ENCODE measurements around the gene RMDN2. TPM values are rescaled to one million over a fixed set of nuclear protein-coding genes. Genes with fewer than 3 reads are reported as not detected.
A peak's percentile ranks its signal among the peaks of the same experiment; 100 is the strongest.

RMDN2 gene
- total and polyA plus RNA-seq, 2 donors: 8.9 to 12.0 TPM

- Histone ChIP-seq H3K4me3 (ENCODE audit: low read length in 2 of 2) (no peak overlapping the region), H3K36me3 (ENCODE audit: control insufficient read depth in 2 of 2, insufficient read depth in 2 of 2, low read length in 1 of 2) (no peaks in the 10 kb centered on the region), H3K9me3 (ENCODE audit: control insufficient read depth in 2 of 2, insufficient read depth in 1 of 2, low read length in 1 of 2) (no peaks in the 10 kb centered on the region), H3K27me3 (ENCODE audit: control insufficient read depth in 2 of 2, insufficient read depth in 1 of 2, low read length in 1 of 2) (no peaks in the 10 kb centered on the region), H3K4me1 (ENCODE audit: control insufficient read depth in 2 of 2, insufficient read depth in 2 of 2, low read length in 2 of 2) (no peaks in the 10 kb centered on the region), H3K27ac (ENCODE audit: low read depth in 1 of 2, low read length in 1 of 2) (no peak overlapping the region)
- DNase-seq (ENCODE audit: low read depth in 6 of 9, low spot score in 9 of 9): no peak
- WGBS: 96% methylated on average over 2 of the region's 2 CpGs
Measured at GRCh38 chr2:37883518-37883917, 41.6 kb upstream of the RMDN2 start.

DNA sequence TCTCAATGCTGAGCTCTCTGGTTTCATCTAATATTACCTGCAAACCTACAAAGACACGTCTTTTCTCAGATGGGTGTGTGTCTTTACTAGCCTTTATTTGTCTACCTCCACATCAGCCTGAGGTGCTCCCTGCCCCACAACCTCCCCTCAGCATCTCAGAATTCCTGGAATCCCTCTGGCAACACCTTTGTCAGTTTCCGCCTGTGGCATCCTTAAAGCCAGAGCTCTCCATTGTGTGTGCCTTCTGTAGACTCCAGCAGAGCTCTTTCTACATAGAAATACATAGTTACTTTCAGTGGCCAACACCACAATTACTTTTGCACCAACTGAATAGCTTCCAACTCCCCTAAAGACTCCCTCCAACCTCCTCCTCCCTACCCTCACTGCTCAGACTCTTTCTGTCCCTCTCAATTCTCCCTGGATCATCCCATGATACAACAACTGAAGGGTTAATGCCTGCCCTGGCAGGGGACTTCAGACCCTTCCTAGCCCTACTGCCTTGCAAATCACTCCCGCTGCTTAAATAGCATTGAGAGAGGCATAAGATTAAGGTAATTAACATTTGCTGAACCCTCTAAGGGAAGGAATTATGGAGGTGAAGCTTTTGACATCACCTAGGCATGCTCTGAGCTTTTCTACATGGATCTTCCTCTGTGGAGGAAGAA is 39.6 kb upstream of the RMDN2 start:
- WGBS: 95% methylated on average over 3 of the region's 3 CpGs
- DNase-seq (ENCODE audit: low read depth in 6 of 9, low spot score in 9 of 9): no peak
- Histone ChIP-seq H3K27me3 (ENCODE audit: control insufficient read depth in 2 of 2, insufficient read depth in 1 of 2, low read length in 1 of 2) (no peaks in the 10 kb centered on the region), H3K36me3 (ENCODE audit: control insufficient read depth in 2 of 2, insufficient read depth in 2 of 2, low read length in 1 of 2) (no peaks in the 10 kb centered on the region), H3K9me3 (ENCODE audit: control insufficient read depth in 2 of 2, insufficient read depth in 1 of 2, low read length in 1 of 2) (no peaks in the 10 kb centered on the region), H3K4me3 (ENCODE audit: low read length in 2 of 2) (no peak overlapping the region), H3K27ac (ENCODE audit: low read depth in 1 of 2, low read length in 1 of 2) (no peak overlapping the region), H3K4me1 (ENCODE audit: control insufficient read depth in 2 of 2, insufficient read depth in 2 of 2, low read length in 2 of 2) (no peaks in the 10 kb centered on the region)

DNA sequence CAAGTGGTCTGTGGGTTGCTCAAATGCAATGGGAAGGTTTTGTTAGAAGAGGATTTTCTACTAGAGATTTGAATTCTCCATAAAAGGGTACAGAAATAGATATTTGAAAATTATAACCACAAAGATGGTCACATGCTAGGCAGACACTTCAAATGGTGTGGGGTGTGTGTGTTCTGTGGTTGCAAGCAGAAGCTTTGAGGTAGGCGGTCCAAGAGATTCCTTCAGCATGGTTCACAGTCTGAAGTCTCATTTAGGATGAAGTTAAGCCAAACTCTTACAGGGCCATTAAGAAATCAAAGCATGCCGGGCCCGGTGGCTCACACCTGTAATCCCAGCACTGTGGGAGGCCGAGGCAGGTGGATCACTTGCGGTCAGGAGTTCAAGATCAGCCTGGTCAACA is 38.3 kb upstream of the RMDN2 start:
- peaks cover 0 to 2% of the 10 kb centered on the region in 2 donors for H3K27me3 ChIP-seq (ENCODE audit: control insufficient read depth in 2 of 2, insufficient read depth in 1 of 2, low read length in 1 of 2)
- DNase-seq (ENCODE audit: low read depth in 6 of 9, low spot score in 9 of 9): no peak
- H3K4me3 ChIP-seq (ENCODE audit: low read length in 2 of 2): no peak overlapping the region
- no peak overlapping the region for H3K27ac ChIP-seq (ENCODE audit: low read depth in 1 of 2, low read length in 1 of 2)
- WGBS: 74% methylated on average over 5 of the region's 5 CpGs
- H3K36me3 ChIP-seq (ENCODE audit: control insufficient read depth in 2 of 2, insufficient read depth in 2 of 2, low read length in 1 of 2): no peaks in the 10 kb centered on the region
- H3K4me1 ChIP-seq (ENCODE audit: control insufficient read depth in 2 of 2, insufficient read depth in 2 of 2, low read length in 2 of 2): peaks cover 0 to 3% of the 10 kb centered on the region in 2 donors
- H3K9me3 ChIP-seq (ENCODE audit: control insufficient read depth in 2 of 2, insufficient read depth in 1 of 2, low read length in 1 of 2): no peaks in the 10 kb centered on the region

- Histone ChIP-seq H3K9me3 (ENCODE audit: control insufficient read depth in 2 of 2, insufficient read depth in 1 of 2, low read length in 1 of 2) (no peaks in the 10 kb centered on the region), H3K4me1 (ENCODE audit: control insufficient read depth in 2 of 2, insufficient read depth in 2 of 2, low read length in 2 of 2) (peaks cover 0 to 5% of the 10 kb centered on the region in 2 donors), H3K27ac (ENCODE audit: low read depth in 1 of 2, low read length in 1 of 2) (no peak overlapping the region), H3K27me3 (ENCODE audit: control insufficient read depth in 2 of 2, insufficient read depth in 1 of 2, low read length in 1 of 2) (peaks cover 0 to 2% of the 10 kb centered on the region in 2 donors), H3K4me3 (ENCODE audit: low read length in 2 of 2) (no peak overlapping the region), H3K36me3 (ENCODE audit: control insufficient read depth in 2 of 2, insufficient read depth in 2 of 2, low read length in 1 of 2) (no peaks in the 10 kb centered on the region)
- 91% methylated on average over 4 of the region's 4 CpGs for WGBS
- DNase-seq (ENCODE audit: low read depth in 6 of 9, low spot score in 9 of 9): no peak
Measured at GRCh38 chr2:37887286-37887685, 37.8 kb upstream of the RMDN2 start.

DNA sequence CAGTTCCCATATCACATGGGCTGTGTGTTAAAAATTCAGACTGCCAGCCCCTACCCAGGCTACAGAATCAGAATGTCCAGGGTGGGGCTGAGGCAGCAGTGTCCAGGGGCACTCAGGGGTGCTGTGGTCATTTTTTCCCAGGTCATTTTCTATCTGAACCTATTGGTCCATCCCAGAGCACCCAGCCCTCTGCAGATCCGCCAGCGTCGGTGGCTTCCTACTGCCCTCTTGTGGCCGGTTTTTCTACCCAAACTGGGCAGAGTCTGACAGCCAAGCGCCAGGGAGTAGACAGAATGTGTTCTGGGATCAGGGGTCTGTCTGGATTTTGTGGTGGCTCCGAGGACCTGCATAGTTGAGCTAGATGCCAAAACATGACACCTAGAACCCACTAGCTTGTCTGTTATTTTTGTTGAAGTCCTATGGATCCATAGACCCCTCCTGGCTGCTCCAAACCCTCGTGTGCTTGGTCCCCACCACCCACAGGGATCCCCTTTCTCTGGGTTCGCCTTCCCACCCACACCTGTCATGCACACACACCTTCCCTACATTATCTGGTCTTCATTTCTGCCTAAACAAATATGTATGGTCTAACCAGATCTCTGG is 34.1 kb upstream of the RMDN2 start:
- Histone ChIP-seq H3K27ac (ENCODE audit: low read depth in 1 of 2, low read length in 1 of 2) (no peak overlapping the region), H3K9me3 (ENCODE audit: control insufficient read depth in 2 of 2, insufficient read depth in 1 of 2, low read length in 1 of 2) (no peaks in the 10 kb centered on the region), H3K4me1 (ENCODE audit: control insufficient read depth in 2 of 2, insufficient read depth in 2 of 2, low read length in 2 of 2) (peaks cover 0 to 8% of the 10 kb centered on the region in 2 donors), H3K27me3 (ENCODE audit: control insufficient read depth in 2 of 2, insufficient read depth in 1 of 2, low read length in 1 of 2) (peaks cover 0 to 2% of the 10 kb centered on the region in 2 donors), H3K36me3 (ENCODE audit: control insufficient read depth in 2 of 2, insufficient read depth in 2 of 2, low read length in 1 of 2) (no peaks in the 10 kb centered on the region), H3K4me3 (ENCODE audit: low read length in 2 of 2) (no peak overlapping the region)
- peak in 8 of 9 donors; percentile 30 to 67 (median 48) for DNase-seq (ENCODE audit: low read depth in 6 of 9, low spot score in 9 of 9)
- 28% methylated on average over 8 of the region's 8 CpGs for WGBS

DNA sequence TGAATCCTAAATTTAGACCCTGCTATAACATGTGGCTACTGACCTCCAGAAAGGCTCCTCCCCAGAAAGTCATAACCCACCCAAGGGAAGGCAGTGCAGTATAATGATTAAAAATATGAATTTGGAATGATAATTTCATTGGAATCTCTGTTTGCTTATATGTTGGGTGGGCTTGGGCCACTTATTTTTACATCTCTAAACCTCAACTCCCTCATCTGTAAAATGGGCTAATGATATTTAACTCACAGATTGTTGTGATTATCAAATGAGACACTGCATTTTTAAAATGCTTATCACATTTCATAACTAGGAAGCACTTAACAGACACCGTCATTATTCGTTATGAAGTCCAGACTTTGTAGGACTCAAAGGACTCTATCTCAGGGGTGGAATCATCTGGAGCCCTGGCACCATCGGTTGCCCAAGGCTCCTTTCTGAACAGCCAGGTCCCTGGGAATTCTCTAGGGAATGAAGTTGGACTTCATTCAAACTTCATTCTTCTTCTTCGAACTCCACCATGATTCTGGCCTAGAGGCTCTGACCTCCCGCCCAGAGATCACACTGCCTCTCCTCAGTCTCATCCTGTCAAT is 33.1 kb upstream of the RMDN2 start:
- WGBS: 54% methylated on average over 5 of the region's 5 CpGs
- no peaks in the 10 kb centered on the region for H3K9me3 ChIP-seq (ENCODE audit: control insufficient read depth in 2 of 2, insufficient read depth in 1 of 2, low read length in 1 of 2)
- peaks cover 0 to 2% of the 10 kb centered on the region in 2 donors for H3K27me3 ChIP-seq (ENCODE audit: control insufficient read depth in 2 of 2, insufficient read depth in 1 of 2, low read length in 1 of 2)
- no peak overlapping the region for H3K27ac ChIP-seq (ENCODE audit: low read depth in 1 of 2, low read length in 1 of 2)
- H3K4me3 ChIP-seq (ENCODE audit: low read length in 2 of 2): no peak overlapping the region
- no peaks in the 10 kb centered on the region for H3K36me3 ChIP-seq (ENCODE audit: control insufficient read depth in 2 of 2, insufficient read depth in 2 of 2, low read length in 1 of 2)
- no peak for DNase-seq (ENCODE audit: low read depth in 6 of 9, low spot score in 9 of 9)
- peaks cover 0 to 8% of the 10 kb centered on the region in 2 donors for H3K4me1 ChIP-seq (ENCODE audit: control insufficient read depth in 2 of 2, insufficient read depth in 2 of 2, low read length in 2 of 2)

GRCh38 chr2:37892436-37893114 is 32.5 kb upstream of the RMDN2 start:
- H3K36me3 ChIP-seq (ENCODE audit: control insufficient read depth in 2 of 2, insufficient read depth in 2 of 2, low read length in 1 of 2): no peaks in the 10 kb centered on the region
- 8% methylated on average over 7 of the region's 7 CpGs for WGBS
- no peaks in the 10 kb centered on the region for H3K9me3 ChIP-seq (ENCODE audit: control insufficient read depth in 2 of 2, insufficient read depth in 1 of 2, low read length in 1 of 2)
- H3K4me3 ChIP-seq (ENCODE audit: low read length in 2 of 2): no peak overlapping the region
- peaks cover 0 to 2% of the 10 kb centered on the region in 2 donors for H3K27me3 ChIP-seq (ENCODE audit: control insufficient read depth in 2 of 2, insufficient read depth in 1 of 2, low read length in 1 of 2)
- peaks cover 0 to 8% of the 10 kb centered on the region in 2 donors for H3K4me1 ChIP-seq (ENCODE audit: control insufficient read depth in 2 of 2, insufficient read depth in 2 of 2, low read length in 2 of 2)
- peak in 3 of 9 donors; percentile 16 to 49 (median 24) for DNase-seq (ENCODE audit: low read depth in 6 of 9, low spot score in 9 of 9)
- no peak overlapping the region for H3K27ac ChIP-seq (ENCODE audit: low read depth in 1 of 2, low read length in 1 of 2)

- H3K4me3 ChIP-seq (ENCODE audit: low read length in 2 of 2): no peak overlapping the region
- no peak overlapping the region for H3K27ac ChIP-seq (ENCODE audit: low read depth in 1 of 2, low read length in 1 of 2)
- 98% methylated on average over 1 of the region's 1 CpG for WGBS
- H3K4me1 ChIP-seq (ENCODE audit: control insufficient read depth in 2 of 2, insufficient read depth in 2 of 2, low read length in 2 of 2): peaks cover 0 to 8% of the 10 kb centered on the region in 2 donors
- H3K36me3 ChIP-seq (ENCODE audit: control insufficient read depth in 2 of 2, insufficient read depth in 2 of 2, low read length in 1 of 2): no peaks in the 10 kb centered on the region
- no peak for DNase-seq (ENCODE audit: low read depth in 6 of 9, low spot score in 9 of 9)
- H3K9me3 ChIP-seq (ENCODE audit: control insufficient read depth in 2 of 2, insufficient read depth in 1 of 2, low read length in 1 of 2): no peaks in the 10 kb centered on the region
- H3K27me3 ChIP-seq (ENCODE audit: control insufficient read depth in 2 of 2, insufficient read depth in 1 of 2, low read length in 1 of 2): peaks cover 0 to 2% of the 10 kb centered on the region in 2 donors
Measured at GRCh38 chr2:37893327-37893726, 31.8 kb upstream of the RMDN2 start.

GRCh38 chr2:37894047-37894446 is 31.0 kb upstream of the RMDN2 start:
- 91% methylated on average over 7 of the region's 7 CpGs for WGBS
- H3K4me1 ChIP-seq (ENCODE audit: control insufficient read depth in 2 of 2, insufficient read depth in 2 of 2, low read length in 2 of 2): peaks cover 0 to 8% of the 10 kb centered on the region in 2 donors
- DNase-seq (ENCODE audit: low read depth in 6 of 9, low spot score in 9 of 9): no peak
- H3K27ac ChIP-seq (ENCODE audit: low read depth in 1 of 2, low read length in 1 of 2): no peak overlapping the region
- H3K4me3 ChIP-seq (ENCODE audit: low read length in 2 of 2): no peak overlapping the region
- H3K27me3 ChIP-seq (ENCODE audit: control insufficient read depth in 2 of 2, insufficient read depth in 1 of 2, low read length in 1 of 2): peaks cover 0 to 2% of the 10 kb centered on the region in 2 donors
- H3K36me3 ChIP-seq (ENCODE audit: control insufficient read depth in 2 of 2, insufficient read depth in 2 of 2, low read length in 1 of 2): no peaks in the 10 kb centered on the region
- no peaks in the 10 kb centered on the region for H3K9me3 ChIP-seq (ENCODE audit: control insufficient read depth in 2 of 2, insufficient read depth in 1 of 2, low read length in 1 of 2)

Data from thymus (tissue), 11 donors.